ENCODE results near the gene PDE4D.
"Not testable (repeated sequence)": the region's sequence is repeated elsewhere in the genome, so short reads cannot be mapped to it uniquely, and the experiment has no call there.

The PDE4D gene

DNA sequence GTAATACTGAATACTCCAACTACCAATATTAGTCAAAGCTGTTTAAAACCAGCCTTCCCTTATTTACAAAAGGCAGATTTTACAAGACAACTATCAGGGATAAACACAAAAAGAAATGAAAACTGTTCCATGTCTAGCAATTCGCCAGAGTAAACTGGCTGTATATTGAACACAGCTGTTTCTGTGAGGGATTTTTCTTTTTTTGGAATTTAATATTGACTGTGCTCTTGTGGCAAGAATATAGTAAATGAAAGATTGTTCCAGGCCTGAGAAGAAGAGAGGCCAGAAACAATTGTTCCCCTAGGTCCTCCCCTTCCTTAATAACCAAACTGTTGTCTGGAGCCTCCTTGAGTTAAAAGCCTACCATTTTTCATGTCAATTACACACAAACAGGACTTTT, 188.6 kb downstream of the PDE4D start:
- DNase-seq, result no peak

DNA sequence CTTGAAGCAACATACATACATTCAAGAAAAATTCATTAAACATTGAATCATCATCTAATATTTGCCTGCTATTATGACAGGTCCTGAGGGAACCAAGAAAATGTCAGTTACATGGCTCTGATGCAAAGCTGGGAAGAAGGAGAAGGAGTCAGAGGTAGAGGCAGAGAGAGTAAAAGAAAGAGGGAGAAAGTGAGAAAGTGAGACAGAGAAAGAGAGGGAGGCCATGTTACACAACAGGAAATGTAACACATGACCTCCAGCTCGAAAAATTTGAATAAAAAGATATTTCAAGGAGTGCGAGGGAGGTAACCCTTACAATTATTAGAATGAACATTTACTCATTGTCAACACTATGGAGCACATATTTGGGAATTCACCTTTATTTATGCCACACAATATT, 189.7 kb downstream of the PDE4D start:
- DNase-seq, result no peak

DNA sequence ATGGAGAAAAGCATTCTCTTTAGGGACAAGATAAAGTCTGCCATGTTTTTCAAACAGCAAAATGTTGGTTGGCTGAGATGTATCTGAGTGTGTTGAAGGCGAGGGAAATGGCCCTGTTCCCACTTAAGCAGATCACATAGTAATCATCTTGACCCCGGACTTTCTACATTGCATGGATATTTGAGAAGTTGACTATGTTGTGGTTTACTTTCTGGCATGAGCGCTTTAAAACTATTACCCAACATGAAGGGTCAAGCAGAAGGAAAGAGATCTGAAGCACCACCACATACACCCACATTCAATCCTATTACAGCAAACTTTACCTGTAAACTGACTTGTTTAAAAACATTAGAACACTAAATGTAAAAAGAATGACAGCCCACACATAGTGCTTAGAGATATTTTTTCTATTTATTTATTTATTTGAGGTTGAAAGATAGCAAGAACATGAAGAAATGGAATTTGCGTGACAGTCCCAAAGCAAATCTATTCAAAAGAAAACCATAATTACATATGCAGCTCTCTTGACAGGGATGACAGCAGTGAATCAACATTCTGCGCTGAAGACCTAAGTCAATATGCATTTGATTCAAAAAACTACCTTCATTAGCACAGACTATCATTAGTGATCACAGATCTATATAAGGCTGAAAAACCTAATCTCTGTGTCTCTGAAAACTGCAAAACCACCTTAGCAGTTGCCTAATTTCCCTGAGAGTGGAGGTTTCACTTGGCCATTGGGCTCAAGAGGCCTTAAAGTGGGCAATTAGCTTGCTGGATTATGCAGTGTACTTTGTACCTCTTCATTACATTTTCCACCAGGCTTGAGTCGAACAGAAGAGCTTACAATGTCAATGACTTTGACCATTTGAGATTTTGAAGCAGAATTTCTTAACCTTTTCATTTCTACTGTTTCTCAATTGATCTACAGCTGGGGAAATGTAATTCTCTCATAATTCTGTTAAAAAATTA, 195.0 kb downstream of the PDE4D start:
- DNase-seq, result no peak

DNA sequence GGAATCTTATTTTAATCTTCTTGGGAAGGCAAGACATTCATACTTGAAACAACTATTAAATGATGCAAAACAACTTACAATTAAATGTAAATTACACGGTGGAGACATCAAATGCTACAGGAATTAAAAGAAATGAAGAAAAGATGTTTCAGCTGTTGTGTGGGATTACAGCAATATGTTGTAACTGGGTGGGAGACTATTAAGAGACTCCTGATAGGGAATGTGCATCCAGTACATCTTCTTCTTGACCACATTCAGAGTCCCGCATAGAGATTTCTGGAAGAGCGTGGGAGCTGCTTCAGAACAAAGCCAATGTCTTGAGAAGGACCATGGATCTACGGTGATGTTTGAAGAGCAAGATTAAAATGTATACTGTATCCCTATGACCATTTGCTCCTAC, 199.1 kb downstream of the PDE4D start:
- DNase-seq, result no peak

DNA sequence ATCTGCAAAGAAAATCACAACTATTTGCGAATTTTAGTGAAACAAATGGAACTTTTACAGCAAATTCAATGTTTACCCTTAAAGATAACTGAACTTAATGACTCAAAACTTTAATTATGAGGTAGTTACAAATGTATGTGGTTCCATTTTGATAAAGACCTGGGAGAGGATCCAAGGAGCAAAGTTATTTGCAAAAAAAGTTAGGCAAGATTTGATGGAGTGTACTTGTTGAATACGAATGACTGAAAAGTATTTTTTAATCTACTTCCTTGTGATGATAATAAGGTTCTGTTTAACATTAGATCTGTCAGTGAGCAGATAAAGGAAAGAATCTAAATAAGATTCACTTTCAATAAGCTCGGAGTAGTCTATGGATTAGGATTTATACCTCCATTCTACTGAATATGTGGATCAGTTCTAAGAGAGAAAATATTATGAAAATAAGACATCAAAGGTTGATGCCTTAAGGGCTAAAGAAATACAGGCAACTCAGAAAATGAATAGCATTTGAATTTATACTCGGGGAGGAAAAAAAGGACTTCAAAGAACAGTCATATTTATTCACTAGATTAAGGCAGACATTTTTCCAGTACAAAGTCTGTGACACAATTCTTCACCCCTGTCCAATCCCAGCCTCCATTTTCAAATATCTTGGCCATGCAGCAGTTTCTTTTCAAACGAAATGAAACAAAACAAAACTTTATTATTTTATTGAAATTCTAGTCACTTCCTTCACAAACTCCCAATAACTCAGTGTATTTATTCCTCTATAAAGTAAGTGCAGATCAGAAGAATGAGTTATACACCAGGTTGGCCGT, 199.8 kb downstream of the PDE4D start:
- no peak for DNase-seq

DNA sequence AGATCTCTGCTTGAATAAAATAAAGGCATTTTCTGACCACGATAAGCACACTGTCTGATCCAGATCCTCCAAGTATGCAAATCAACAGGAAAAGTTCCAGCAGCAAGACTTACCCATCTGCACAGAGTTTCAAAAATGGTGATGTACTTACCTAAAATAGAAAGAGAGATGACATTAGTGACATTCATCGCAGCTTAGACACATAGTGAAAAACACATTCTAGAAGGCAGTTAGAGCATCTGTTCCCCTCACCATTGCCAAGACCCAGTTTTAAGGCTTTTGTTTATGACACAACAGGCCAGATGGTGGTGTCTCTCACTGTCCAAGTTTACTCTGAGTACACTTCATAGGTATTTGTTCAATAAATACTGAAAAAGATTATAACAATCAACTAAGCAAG, 207.7 kb downstream of the PDE4D start:
- DNase-seq, result no peak

DNA sequence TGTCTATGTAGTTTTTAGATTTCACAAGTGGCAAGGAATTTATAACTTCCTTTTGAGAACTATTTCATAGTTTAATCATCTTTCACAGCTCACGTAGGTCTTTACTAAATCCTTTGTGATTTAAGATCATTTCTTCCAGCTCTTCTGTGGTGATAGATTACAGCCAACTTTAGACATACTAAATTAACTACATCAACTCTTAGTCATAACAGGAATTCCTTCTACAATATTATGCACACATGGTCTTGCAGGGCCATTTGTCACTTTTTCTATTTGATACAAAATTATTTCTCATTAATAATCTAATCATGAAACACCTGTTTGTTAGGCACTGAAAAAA, 208.4 kb downstream of the PDE4D start:
- no peak for DNase-seq

DNA sequence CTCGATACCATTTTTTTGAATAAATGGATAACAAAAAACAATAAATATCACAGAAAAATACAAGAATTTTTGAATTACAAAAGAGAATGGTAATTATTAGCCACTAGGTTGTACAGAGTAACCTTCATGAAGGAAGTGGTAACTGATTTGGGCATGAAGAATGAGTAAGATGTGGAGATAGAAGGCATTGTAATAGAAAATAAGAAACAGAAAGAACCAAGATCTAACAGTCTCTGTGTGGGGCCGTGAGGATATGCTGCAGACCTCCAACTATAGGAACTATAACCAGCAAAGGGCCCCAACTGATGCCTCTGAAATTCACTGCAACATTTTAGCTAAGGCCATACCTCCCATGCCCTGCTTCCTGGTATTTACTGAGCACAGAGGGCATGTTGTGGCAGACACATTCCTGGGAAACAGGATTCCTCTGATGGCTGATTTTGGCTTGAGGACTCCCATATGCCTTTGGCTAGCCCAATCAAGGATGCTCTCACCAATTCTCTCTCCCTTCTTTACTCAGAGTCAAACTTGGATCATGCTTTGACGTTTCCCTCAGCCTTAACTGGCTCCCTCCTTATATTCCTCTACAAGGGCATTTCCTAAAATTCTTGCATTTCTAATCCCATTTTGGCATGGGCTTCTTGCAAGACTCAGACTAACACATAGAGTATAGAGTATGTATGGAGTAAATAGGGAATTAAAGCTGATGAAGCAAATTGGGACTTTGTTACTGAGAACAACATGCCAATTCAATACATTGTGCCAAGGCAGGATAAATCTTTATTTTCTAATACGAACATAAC, 208.9 kb downstream of the PDE4D start:
- DNase-seq, result no peak

DNA sequence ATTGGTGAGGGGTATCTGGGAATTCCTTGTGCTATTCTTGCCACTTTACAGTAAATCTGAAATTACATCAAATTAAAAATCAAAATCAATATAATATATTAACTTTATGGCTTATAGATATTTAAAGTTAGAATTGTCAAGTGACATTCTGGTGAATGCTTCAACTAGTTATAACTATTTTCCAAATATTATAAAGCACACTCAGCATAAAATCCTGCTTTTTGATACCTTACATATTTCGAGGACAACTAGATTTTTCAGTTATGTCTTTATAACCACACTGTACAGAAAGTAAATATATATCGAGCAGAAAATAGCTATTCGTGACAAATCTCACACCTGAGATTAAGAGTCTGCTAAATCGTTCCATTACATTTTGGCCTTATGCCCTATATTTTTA, 210.2 kb downstream of the PDE4D start:
- DNase-seq, result no peak

DNA sequence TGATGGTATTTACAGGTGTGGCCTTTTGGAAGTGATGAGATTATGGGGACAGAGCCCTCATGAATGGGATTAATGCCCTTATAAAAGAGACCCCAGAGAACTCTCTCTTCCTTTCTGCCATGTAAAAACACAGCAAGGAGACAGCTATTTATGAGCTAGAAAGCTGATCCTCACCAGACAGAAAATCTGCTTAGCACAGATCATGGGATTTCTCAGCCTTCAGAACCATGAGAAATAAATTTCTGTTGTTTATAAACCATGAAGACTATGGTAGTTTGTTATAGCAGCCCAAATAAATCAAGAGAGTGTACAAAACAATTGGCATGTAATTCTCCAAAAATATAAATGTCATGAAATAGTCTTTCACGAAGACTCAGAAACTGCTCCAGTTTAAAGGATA, 211.0 kb downstream of the PDE4D start:
- no peak for DNase-seq

DNA sequence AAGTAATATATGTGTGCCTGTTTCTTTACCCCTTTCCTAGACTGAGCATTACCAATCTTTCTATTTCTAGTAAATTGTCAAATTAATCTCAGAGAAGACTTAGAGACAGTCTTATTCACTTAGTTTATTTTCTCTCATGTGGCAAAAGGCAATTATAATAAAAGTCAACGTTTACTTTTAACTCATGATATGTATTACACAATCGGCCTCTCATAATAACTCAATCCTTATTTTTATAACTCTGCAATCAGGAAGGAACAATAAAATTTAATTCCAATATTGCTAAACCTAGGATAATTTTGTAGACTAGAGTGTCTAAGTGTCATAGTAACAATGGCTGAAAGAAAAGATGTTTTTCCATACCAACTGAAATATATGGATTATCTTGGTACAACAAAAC, 214.6 kb downstream of the PDE4D start:
- no peak for DNase-seq

DNA sequence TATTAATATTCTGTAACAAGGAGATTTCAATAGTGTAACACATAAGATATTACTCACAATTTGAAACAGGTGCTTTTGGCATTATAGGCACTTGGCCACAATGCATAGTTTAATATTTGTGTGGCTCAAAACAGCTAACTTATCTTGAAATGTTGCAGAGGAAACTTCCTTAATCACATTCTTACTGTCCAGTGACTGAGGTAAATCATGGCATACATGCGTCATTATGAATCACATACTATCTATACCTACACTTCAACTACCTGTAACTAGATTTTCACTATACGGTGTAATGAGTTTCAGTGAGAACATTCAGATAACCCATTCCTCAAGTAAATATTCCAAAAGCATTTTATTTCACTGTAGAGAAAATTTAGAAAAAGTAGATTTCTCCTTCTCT, 218.8 kb downstream of the PDE4D start:
- no peak for DNase-seq

DNA sequence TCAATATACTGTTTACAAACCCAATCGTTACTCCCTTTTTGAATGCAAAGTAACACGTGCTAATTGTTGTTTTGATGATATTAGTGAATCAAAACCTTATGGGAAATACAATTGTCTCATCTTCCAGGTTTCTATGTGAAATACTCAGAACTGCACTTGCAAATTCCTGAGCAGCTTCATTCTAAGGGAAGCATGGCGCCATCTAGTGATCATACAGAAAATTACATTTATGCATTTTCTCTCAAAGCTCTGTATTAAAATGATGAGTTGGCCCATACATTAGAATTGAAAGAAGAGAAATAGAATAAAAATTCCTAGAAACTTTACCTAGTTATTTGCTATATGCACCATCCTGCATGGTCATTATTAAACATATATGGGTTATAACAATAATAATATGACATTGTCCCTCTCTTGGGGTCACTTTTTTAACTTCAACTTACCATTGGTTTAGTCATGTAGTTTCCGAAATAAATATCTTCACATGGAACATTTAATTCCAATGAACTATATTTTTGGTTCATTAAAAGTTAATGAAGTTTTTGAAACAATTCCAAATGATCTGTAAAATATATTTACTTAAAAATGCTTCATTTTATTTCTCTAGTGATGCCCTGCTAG, 220.0 kb downstream of the PDE4D start:
- peak in 1 of 51 donors; percentile 37 for DNase-seq

DNA sequence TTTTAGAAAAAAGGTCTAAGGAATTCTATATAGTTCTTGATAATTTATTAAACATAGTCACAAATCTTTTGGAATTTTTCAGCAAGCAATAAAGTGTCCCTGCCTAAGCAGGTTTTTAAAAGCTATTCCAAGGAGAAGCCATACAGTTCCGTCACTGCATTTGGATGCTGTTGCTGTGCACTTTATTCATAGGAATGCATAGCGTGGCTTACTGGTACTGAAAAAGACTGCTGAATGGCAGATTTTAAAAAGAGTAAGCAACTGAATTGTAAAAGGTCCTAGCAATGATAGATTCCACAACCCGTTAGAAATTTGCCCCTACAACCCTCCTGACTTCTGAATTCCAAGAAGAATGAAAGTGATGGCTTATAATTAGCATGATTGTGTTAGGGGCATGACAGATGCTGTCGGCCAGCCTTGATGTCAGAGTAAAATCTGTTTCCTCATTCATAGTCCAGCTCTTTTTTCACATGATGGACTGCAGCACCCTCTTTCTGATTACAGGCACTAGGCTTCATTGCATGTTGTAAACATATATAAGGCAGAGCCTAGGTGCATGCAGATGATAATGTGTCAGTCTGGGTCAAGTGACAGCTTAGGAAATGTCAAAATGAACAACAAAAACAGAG, 227.0 kb downstream of the PDE4D start:
- DNase-seq, result no peak

DNA sequence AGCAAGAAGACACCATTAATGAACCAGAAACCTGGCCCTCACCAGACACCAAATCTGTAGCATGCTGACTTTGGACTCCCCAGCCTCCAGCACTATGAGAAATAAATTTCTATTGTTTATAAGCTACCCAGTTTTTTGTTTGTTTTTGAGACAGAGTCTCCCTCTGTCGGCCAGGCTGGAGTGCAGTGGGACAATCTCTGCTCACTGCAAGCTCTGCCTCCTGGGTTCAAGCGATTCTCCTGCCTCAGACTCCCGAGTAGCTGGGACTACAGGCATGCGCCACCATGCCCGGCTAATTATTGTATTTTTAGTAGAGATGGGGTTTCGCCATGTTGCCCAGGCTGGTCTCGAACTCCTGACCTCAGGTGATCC, 227.7 kb downstream of the PDE4D start:
- DNase-seq, result not testable (repeated sequence)

DNA sequence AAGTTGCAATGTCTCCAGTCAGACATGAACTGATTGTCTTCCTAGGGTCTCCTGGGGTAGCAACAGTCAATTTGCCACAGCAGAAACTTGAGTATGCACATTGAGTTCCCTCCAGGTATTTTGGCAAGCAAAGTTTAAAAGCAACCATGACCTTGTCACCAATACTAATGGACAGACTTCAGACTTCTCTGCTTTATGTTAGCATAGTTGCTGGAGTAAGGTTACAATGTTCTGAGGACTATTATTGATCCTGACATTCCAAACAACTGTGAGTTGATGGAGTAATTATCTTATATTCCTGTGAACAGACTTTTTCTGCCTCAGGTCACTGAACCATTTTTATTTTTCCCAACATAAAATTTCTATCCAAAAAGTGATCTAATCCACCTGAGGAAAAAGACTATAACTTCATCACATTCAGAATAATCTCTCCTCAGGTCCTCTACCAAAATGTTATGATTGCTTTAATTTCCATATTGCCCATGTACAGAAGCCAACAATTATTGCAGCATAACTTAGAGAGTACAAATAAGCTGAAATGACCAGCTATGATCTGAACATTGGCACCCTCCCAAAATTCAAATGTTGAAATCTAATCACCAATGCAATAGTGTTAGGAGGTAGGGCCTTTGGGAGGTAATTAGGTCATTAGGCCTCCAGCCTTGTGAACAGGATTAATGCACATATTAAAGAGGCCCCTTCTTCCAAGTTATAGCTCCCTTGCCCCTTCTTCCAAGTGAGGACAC, 228.3 kb downstream of the PDE4D start:
- DNase-seq, result no peak

DNA sequence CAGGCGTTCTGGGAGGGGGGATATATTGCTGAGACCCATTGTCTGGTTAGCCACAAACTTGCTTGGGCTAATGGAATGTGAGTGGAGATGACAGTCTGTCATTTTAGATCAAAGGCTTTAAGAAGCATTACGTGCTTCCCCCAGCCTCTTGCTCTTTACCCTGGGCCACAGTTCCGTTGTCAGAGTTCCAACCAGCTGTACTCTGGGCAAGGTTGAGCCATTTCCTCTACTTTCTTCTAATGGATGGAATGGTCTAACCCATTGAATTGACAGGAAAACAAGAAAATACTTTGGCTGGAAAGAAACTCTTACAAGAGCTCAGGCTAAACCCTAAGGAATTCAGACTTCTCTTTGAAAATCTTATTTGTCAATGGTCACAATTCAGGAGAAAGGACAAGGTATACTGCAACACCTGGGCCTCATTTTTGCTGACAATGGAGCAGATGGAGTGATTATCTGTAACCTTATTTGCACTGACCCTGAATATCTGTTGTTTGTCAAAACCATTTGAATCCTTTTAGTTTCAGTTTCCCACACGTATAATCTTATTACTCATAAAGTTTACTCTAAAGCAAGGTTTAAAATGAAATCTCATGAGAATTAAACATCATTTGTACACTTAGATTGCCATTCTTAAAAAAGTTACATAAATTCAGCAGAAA, 231.4 kb downstream of the PDE4D start:
- DNase-seq, result no peak

DNA sequence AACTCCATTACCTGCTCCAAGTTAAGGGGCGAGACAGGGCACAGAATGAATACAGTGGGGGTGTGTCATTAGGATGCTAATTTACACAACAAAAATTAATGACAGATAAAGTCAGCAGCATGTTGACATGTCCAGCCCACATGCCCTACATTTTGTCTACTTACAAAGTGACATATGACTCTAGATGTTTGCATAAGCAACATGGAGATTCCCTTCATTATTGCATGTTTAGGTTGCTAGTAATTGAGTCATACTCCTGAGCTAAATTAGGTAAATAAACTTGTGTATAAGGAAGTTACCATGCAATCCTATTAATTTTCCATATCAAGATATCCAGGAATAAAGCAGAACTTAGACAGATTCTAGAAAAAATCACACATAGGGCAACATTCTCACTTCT, 232.2 kb downstream of the PDE4D start:
- DNase-seq, result no peak

DNA sequence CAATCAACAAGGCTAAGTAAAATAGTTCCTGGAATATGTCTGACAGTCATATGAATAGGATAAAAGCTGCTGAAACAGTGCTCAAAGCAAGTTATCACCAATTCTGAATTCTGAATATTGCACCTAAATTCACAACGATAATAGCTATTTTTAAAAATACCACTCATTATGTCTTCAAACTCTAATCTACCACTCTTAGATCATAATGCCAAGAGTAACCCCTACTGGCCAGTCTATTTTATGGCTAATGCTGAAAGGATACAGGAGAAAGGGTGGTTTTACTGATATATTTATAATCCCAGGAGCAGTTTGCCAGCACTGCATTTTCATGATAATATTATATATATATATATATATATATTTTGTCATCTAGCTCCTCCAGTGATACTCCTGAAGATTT, 232.8 kb downstream of the PDE4D start:
- DNase-seq, result peak in 1 of 51 donors; percentile 6

All from hypothalamus (tissue), 51 donors.